ENCODE data around the gene PAFAH1B2.
"Not testable (repeated sequence)": the region's sequence is repeated elsewhere in the genome, so short reads cannot be mapped to it uniquely, and the experiment has no call there.

Gene PAFAH1B2

DNA sequence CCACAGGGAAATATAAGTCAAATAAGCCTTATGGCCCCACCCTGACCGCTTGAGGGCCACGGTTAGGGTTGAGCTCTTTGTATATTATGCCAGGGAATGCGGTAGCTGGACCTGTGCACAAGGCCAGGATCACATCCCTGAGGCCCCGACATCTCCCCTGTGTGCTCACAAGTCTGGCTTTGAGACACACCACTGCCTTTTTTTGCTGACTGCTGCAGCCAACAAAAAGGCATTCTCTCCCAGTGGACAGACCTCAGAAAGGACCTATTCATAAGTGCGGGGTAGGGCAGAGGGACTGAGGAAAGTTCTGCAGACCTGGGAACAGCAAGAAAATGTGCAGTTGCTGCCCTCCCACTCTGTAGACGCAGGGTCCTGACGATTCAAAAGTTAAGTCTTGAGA is 31.0 kb downstream of the PAFAH1B2 start:
- no peak for DNase-seq

DNA sequence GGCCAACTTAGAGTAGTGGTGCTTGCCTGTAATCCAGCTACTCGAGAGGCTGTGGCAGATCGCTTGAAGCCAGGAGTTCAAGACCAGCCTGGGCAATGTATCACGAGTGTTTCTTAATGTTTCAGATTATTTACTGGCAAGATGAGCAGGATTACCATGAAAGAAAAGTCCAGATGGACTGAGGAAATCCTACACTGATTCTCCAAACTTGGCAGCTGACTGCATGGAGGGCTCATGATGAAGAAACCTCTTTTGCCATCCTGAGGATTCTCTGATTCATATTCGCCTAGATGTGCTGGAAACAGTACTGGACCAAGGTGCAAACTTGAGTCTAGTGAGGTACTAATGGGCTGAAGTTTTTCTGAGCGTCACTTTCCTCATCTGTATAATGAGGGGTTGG is 31.7 kb downstream of the PAFAH1B2 start:
- DNase-seq: no peak

DNA sequence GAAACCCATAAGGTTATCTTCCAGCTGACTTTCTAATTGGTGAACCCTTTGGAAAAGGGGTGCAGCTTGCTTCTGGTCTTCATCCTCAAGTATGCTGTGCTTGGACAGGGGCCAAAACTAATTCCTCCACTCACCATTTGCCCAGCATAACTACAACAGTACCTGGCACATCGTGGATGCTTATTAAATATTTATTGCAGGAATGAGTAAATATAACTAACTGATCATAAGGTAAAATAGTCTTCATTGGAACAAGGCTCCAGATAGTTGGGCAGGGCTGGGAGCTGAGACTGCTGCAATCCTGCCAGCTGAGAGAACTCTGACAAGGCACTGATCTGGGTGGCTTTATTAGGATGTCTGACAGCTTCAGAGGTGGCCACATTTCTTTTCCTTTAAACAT is 32.1 kb downstream of the PAFAH1B2 start:
- no peak for DNase-seq

DNA sequence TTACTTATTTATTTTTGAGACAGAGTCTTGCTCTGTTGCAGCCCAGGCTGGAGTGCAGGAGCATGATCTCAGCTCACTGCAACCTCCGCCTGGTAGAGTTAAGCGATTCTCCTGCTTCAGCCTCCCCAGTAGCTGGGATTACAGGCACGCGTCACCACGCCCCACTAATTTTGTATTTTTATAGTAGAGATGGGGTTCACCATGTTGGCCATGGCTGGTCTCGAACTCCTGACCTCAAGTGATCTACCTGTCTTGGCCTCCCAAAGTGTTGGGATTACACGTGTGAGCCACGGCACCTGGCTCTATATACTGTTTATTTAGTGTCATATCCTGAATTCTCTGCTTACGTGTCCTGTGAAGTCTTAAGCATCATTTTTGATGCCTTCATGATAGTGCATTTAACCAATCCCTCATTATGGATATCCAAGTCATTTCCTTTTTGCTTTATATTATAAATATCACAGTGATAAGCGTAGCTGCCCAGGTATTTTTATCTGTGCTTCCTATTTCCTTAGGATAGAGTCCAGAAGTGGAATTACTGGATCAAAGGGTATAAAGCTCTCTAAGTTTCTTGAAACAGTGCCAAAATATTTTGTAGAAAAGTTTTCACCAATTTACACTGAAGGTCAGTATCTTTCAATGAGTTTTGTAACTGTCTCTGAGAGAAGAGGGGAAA is 33.6 kb downstream of the PAFAH1B2 start:
- no peak for DNase-seq

DNA sequence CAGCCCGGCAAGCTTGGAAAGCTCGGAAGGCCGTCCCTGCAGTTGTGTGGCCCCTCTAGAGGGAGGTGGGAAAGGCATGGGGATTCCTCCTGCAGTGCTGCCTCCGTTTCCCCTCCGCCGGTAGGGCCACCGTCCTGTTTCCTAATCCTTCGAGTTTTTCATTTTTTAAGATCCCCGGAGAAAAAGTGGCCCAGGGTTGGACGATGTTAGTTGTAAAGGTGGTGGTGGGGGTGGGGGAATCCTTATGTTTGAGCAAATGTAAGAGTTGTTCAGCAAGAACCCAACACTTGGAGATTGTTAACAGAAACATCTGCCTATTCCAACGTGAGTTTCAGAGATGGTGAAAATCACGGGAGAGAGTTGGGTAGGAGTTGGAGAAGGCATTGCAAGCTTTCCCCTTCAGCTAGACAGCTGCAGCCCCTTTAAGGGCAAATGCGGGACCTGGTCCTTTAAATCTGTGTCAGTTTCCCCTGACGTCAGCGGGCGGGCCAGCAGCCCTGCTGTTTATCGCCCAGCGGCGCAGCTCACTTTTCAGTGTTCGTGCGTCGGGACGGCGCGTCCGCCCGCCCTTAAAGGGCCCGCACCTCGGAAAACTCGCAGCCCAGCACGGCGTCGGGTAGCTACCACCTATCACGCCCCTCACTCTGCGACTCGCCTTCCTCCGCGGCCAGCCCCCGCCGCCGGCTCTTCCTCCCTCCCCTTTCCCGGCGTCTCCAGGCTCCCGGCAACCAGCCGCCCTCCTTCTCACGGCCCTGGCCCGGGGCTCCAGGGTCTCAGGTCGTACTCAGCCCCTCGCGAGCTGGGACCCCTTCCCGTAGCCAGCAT is 34.3 kb downstream of the PAFAH1B2 start, which contains the start of gene SIDT2:
Gene SIDT2 (plus strand): TSS at position 534 of the 825 bp plus-strand sequence. CDS start 521 bp downstream, outside the sequence.
- peak; percentile 77 for DNase-seq

DNA sequence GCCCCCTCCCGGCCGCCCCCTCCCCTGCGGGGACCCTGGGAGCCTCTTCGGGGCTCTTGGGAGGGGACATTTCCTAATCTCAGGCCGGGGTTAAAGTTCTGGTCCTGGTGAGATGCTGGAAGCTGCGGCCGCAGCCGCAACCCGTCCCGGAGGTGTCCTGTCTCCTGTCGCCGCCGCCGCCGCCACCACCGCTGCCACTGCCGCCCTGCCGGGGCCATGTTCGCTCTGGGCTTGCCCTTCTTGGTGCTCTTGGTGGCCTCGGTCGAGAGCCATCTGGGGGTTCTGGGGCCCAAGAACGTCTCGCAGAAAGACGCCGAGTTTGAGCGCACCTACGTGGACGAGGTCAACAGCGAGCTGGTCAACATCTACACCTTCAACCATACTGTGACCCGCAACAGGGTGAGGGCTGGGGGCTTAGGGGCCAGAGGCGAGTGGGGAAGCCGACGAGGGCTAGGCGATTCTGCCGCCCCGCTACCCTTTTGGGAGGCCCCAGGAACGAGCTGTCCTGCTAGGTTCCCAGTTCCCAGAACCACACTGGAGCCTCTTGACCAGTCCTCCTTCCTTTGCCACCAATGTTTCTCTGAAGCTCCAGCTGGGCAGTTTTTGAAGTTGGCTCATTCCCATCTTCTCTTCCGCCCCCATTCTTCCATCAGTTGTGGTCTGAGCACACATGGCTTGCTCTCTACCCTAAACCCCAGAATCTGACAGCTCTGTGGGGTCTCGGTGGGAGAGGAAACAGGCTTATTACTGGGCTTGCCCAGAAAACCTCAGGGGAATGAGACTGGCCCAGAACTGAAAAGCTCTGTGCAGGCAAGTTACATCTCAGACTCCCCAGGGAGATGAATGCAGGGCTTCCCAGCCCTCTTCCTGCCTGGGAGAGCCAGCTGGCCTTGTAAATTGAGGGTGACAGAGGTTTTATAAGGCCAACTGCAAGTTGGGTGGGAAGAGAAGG is 35.2 kb downstream of the PAFAH1B2 start:
- peak; percentile 57 for DNase-seq

DNA sequence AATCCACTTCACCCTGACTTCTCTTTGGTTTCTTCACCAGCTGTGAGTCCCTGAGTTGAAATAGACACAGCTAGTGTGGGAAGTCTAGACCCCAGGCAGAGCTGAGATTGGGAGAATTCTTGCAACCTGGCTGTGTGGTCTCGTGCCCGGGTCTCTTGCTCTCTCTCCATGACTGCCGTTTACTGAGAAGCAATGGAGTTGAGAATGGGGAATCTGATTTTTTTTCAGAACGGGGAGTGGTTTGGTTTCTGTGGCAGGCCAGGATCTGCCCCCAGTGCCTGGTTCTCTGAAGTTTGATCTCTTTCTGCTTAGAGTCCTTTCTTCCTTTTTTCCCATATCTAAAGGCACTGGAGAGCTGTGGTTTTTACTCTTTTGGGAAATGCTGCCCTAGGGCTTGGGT is 35.9 kb downstream of the PAFAH1B2 start:
- DNase-seq: no peak

DNA sequence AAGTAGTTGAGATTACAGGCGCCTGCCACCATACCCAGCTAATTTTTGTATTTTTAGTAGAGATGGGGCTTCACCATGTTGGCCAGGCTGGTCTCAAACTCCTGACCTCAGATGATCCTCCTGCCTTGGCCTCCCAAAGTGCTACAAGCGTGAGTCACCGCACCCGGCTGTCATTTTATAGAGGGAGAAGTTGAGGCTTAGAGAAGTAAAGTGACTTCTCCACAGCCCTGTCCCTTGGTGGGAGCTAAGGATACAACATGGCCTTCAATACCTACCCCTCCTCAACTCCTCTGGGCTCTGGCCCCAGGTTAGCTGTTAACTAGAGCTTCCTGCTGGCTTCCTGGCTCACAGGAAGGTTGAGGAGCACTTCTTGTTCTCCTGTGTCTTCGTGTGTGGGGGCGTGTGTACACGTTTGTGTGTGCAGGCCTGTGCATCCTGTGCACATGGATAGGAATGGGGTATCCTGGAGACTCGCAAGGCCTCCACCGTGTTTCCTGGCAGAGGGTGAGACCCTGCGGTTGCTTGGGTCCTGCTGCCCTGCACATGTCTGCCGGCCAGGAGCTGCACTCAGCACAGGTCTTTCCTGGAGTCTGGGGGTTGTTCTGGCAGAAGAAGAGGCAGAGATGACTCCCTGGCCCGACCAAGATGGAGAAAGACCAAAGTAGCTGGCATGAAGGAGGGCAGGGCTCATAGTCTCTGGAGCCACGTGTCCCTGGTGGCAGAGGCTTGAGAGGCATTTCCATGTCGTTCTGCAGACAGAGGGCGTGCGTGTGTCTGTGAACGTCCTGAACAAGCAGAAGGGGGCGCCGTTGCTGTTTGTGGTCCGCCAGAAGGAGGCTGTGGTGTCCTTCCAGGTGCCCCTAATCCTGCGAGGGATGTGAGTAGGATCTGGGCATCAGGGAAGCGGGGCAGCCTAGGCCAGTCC is 36.8 kb downstream of the PAFAH1B2 start:
- no peak for DNase-seq

DNA sequence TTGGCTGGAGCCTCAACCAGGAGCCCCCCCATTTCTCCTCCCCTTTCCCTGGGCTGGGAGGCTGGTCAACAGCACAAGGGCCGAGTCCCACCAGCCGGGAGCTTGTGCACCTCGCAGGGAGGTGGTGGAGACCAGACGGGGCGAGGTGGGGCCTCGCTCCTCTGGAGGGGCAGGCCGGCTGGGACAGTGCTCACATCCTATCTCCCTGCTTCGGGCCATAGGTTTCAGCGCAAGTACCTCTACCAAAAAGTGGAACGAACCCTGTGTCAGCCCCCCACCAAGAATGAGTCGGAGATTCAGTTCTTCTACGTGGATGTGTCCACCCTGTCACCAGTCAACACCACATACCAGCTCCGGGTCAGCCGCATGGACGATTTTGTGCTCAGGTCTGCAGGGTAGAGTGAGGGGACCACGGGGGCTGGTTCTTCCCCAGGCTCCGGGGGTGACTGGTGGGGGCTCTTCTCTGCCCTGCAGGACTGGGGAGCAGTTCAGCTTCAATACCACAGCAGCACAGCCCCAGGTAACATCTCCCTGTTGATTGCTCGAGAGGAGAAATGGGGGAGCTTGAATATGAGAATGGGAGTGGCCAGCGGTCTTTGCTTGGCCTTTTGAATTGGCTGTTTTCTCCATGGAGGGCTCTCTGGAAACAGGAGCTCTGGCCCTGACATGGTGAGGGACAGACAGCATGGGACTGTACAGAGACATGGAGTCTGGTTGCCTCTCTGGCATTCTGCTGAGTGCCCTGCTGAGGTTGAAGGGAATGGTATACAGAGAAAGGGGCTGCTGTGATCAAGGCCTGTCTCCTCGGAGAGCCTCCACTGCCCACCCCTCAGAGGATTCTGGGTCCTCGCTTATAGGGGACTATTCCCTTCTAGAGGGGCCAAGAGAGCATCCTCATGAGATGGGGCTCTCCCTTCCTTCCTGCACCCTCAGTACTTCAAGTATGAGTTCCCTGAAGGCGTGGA is 37.8 kb downstream of the PAFAH1B2 start:
- no peak for DNase-seq

DNA sequence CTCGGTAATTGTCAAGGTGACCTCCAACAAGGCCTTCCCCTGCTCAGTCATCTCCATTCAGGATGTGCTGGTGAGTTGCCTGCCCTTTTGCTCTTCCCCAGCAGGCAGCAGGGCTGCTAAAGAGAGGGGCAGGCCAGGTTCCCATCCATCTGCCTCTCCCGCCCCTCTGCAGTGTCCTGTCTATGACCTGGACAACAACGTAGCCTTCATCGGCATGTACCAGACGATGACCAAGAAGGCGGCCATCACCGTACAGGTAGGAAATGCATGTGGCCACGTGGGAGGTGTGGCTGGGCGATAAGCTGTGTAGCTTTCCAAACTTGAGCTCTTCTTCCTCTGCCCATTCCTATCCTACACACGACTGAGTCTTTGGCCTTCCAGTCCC is 38.5 kb downstream of the PAFAH1B2 start:
- no peak for DNase-seq

DNA sequence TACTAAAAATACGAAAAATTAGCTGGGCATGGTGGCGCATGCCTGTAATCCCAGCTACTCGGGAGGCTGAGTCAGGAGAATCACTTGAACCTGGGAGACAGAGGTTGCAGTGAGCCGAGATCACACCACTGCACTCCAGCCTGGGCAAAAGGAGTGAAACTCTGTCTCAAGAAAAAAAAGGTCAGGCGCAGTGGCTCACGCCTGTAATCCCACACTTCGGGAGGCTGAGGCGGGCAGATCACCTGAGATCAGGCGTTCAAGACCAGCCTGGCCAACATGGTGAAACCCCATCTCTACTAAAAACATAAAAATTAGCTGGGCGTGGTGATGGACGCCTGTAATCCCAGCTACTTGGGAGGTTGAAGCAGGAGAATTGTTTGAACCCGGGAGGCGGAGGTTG is 39.1 kb downstream of the PAFAH1B2 start:
- DNase-seq: not testable (repeated sequence)

DNA sequence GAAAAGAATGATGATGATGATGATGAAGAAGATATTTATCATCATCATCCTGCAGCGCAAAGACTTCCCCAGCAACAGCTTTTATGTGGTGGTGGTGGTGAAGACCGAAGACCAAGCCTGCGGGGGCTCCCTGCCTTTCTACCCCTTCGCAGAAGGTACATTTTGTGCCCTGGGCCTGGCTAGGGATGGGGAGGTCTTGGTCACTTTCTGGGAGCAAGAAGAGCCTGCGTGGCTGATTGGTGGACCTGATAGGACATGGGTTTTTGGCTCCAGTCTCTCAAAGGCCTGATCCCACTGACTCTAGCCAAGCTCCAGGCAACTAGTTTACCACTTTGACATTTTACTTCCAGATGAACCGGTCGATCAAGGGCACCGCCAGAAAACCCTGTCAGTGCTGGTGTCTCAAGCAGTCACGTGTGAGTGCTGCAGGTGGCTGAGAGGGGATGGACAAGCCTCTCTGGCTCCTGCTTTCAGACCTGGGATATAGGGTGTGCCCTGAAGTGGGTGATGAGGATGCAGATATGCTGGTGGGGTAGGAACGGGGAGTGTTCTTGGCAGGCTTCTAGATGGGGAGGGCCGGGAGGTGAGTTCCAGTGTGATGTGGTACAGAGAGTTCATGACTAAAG is 39.8 kb downstream of the PAFAH1B2 start:
- DNase-seq: no peak

DNA sequence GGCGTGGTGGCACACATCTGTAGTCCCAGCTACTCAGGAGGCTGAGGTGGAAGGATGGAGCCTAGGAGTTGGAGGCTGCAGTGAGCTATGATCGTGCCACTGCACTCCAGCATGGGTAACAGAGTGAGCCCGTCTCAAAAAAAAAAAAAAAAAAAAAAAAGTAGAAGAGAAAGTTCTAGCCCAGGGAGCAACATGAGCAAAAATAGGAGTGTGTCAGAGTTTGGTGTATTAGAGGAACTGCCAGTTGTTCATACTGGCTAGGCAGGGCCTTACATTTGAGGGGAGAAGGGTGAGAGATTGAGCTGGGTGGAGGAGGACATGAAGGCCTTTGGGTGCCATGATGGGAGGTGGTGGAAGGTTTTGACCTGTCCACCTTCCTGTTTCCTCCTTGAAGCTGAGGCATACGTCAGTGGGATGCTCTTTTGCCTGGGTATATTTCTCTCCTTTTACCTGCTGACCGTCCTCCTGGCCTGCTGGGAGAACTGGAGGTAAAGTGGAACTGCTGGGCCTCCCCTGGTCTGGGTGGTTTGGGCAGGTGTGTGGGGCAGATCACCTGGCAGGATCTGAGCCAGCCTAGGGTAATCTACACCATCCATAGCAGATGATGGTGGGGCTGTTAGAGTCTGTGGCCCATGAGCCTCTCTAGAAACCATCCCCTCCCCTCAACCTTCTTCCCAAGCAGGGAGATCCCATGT is 41.8 kb downstream of the PAFAH1B2 start:
- no peak for DNase-seq

DNA sequence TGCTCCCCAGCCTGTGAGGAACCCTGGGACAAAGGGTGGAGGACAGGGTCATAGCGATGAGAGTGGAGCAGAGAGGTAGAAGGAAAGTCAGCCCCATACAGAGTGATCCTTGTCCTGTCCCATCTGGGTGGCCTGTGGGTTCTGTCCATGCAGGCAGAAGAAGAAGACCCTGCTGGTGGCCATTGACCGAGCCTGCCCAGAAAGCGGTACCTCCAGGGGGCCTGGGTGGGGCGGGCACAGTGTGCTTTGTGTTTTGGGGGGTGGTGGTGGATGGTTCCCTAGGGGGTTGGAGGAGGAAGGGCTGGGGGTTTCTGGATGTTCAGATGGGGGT is 42.3 kb downstream of the PAFAH1B2 start:
- no peak for DNase-seq

DNA sequence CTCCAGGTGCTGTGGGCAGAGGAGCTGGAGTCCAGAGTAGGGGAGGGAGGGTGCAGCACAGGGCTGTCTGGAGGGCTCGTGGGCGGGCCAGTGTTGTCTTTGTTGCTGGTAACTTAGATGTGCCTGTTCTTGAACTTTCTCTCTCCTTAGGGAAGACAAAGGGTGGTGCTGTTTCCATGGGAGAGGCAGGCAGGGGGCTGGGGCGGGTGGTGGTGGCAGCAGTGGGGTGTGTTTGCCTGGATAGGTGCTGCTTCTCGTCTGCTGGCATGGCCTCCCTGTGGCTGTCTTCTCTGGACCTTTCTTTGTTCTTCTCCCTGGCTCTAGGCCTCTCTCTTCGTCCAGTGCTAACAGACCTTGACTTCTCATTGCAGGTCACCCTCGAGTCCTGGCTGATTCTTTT is 42.9 kb downstream of the PAFAH1B2 start:
- no peak for DNase-seq

DNA sequence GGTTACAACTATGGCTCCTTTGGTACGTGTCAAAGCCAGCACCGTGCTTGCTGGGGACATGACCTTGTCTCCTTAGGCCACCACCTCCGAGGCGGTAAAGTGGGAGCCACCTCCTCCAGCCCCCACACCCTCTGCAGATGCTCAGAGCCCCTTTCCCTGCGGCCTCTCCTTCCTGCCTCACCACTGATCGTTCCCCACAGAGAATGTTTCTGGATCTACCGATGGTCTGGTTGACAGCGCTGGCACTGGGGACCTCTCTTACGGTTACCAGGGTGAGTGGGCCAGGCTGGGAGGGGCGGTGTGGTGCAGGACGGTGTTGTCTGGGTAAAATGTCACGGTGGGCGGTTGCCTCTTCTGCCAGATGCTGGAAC is 43.3 kb downstream of the PAFAH1B2 start:
- no peak for DNase-seq

DNA sequence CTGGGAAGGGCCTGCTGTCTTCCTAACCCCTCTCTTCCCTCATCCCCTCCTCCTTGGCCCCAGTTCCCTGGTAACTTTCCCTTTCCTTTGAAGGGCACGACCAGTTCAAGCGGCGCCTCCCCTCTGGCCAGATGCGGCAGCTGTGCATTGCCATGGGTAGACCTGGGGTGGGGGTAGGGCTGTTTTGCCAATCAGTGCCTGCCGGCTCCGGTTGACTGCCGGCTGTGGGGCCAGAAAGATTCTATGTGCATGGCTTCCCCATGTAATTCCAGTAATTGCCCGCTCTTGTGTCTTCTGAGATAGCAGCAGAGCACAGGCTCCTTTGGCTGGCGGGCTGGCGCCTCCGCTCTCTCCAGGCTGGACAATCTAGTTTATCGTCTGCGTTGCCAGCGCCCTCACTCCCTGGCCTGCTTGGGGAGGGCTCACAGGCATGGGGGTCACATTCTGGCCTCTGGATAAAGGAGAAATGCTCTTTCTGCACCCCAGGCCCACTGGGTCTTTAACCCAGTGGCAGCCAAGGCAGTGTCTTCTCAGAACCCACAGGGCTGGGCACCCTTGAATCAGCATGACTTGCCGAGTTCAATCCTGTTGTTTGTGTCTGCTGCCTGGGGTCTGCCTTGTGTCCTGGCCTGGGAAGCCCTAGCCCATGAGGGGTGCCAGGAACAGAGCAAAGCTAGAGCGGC is 43.9 kb downstream of the PAFAH1B2 start:
- no peak for DNase-seq

DNA sequence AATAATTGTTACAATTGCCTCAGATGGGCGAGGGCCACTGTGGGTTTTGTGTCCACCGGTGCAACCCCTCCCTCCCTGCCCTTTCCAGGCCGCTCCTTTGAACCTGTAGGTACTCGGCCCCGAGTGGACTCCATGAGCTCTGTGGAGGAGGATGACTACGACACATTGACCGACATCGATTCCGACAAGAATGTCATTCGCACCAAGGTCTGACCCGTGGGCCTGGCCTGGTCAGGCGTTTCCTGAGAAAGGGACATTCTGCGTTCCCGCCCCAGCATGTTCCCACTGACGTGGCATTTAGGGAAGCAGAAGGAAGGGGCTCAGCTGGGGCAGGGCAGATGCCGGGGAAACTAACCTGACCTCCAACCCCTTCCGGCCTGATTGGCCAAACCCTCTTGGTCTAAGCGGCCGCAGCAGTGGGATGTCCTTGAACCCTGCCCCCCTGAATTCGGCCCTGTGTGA is 44.6 kb downstream of the PAFAH1B2 start:
- DNase-seq: no peak

Measured in activated gamma-delta T cell (primary cell).